Measurements from ENCODE around the gene FAM120B.

The FAM120B gene

DNA sequence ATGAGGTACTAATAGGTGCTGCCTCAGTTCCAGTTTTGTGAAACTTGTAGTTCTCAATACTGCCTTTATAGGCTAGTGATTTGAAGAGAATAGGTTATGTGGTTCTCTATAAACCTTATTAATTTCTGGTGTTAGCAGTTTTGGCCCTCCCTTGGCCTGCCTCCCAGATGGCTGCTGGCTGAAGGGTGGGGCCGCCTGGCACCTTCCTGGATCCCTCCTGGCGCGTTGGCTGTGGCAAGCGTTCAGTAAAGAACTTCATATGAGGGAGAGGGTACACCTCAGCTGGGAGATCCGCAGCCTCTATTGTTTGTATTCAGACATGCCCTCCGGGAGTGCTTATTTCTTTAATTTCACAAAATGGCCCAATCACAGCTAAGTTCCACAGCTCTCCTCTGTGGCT, 51.9 kb downstream of the FAM120B start:
- H3K36me3 Mint-ChIP-seq (ENCODE audit: low read depth), result peaks cover 21% of the 10 kb centered on the region
- no peak overlapping the region for H3K4me3 Mint-ChIP-seq
- peaks cover 11% of the 10 kb centered on the region for H3K9me3 Mint-ChIP-seq
- no peak for DNase-seq (ENCODE audit: low spot score)
- H3K4me1 Mint-ChIP-seq (ENCODE audit: low read depth), result no peaks in the 10 kb centered on the region
- H3K27ac Mint-ChIP-seq, result no peak overlapping the region
- no peaks in the 10 kb centered on the region for H3K27me3 Mint-ChIP-seq (ENCODE audit: low read depth)

- DNase-seq (ENCODE audit: low spot score), result no peak
- H3K27ac Mint-ChIP-seq, result no peak overlapping the region
- peaks cover 10% of the 10 kb centered on the region for H3K36me3 Mint-ChIP-seq (ENCODE audit: low read depth)
- no peaks in the 10 kb centered on the region for H3K4me1 Mint-ChIP-seq (ENCODE audit: low read depth)
- H3K4me3 Mint-ChIP-seq, result no peak overlapping the region
- H3K9me3 Mint-ChIP-seq, result no peaks in the 10 kb centered on the region
- no peaks in the 10 kb centered on the region for H3K27me3 Mint-ChIP-seq (ENCODE audit: low read depth)
These were observed 53.9 kb downstream of the FAM120B start for GRCh38 chr6:170360476-170360875.

DNA sequence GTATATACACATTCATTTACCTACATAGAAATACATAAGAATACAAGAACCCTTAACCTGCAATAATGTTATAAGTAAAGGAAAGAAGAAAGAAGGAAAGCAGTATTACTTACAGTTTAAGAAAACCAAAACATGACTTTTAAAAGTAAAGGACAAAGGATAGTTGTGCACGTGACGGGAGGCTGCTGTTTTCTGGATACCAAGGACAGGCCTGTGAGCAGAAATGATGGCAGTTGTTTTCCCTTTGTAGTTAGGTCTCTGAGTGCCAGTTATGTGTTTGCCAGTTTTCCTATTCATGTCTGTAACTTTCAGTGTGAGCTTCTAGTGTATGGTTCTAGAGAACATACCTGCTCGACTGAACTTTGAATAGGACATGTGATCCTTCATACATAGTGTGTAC, 54.8 kb downstream of the FAM120B start:
- no peak for DNase-seq (ENCODE audit: low spot score)
- Mint-ChIP-seq H3K4me3 (no peak overlapping the region), H3K9me3 (no peaks in the 10 kb centered on the region), H3K27me3 (ENCODE audit: low read depth) (no peaks in the 10 kb centered on the region), H3K36me3 (ENCODE audit: low read depth) (peaks cover 13% of the 10 kb centered on the region), H3K27ac (no peak overlapping the region), H3K4me1 (ENCODE audit: low read depth) (no peaks in the 10 kb centered on the region)

- no peaks in the 10 kb centered on the region for H3K27me3 Mint-ChIP-seq (ENCODE audit: low read depth)
- no peak for DNase-seq (ENCODE audit: low spot score)
- peaks cover 18% of the 10 kb centered on the region for H3K36me3 Mint-ChIP-seq (ENCODE audit: low read depth)
- no peaks in the 10 kb centered on the region for H3K9me3 Mint-ChIP-seq
- H3K4me1 Mint-ChIP-seq (ENCODE audit: low read depth), result no peaks in the 10 kb centered on the region
- H3K4me3 Mint-ChIP-seq, result no peak overlapping the region
- H3K27ac Mint-ChIP-seq, result no peak overlapping the region
These were observed 55.6 kb downstream of the FAM120B start for GRCh38 chr6:170362121-170362520.

- no peaks in the 10 kb centered on the region for H3K9me3 Mint-ChIP-seq
- peaks cover 21% of the 10 kb centered on the region for H3K36me3 Mint-ChIP-seq (ENCODE audit: low read depth)
- DNase-seq (ENCODE audit: low spot score), result no peak
- H3K4me3 Mint-ChIP-seq, result no peak overlapping the region
- H3K27ac Mint-ChIP-seq, result no peak overlapping the region
- no peaks in the 10 kb centered on the region for H3K27me3 Mint-ChIP-seq (ENCODE audit: low read depth)
- H3K4me1 Mint-ChIP-seq (ENCODE audit: low read depth), result no peaks in the 10 kb centered on the region
These were observed 56.7 kb downstream of the FAM120B start for GRCh38 chr6:170363255-170363654.

- H3K27ac Mint-ChIP-seq, result no peak overlapping the region
- H3K27me3 Mint-ChIP-seq (ENCODE audit: low read depth), result no peaks in the 10 kb centered on the region
- no peaks in the 10 kb centered on the region for H3K9me3 Mint-ChIP-seq
- H3K4me3 Mint-ChIP-seq, result no peak overlapping the region
- H3K4me1 Mint-ChIP-seq (ENCODE audit: low read depth), result no peaks in the 10 kb centered on the region
- no peak for DNase-seq (ENCODE audit: low spot score)
- peaks cover 19% of the 10 kb centered on the region for H3K36me3 Mint-ChIP-seq (ENCODE audit: low read depth)
These were observed 58.6 kb downstream of the FAM120B start for GRCh38 chr6:170365121-170365520.

GRCh38 chr6:170365593-170365992, 59.0 kb downstream of the FAM120B start:
- H3K27me3 Mint-ChIP-seq (ENCODE audit: low read depth), result no peaks in the 10 kb centered on the region
- H3K9me3 Mint-ChIP-seq, result no peaks in the 10 kb centered on the region
- no peak for DNase-seq (ENCODE audit: low spot score)
- peaks cover 3% of the 10 kb centered on the region for H3K4me1 Mint-ChIP-seq (ENCODE audit: low read depth)
- H3K36me3 Mint-ChIP-seq (ENCODE audit: low read depth), result peaks cover 19% of the 10 kb centered on the region
- no peak overlapping the region for H3K27ac Mint-ChIP-seq
- H3K4me3 Mint-ChIP-seq, result no peak overlapping the region

DNA sequence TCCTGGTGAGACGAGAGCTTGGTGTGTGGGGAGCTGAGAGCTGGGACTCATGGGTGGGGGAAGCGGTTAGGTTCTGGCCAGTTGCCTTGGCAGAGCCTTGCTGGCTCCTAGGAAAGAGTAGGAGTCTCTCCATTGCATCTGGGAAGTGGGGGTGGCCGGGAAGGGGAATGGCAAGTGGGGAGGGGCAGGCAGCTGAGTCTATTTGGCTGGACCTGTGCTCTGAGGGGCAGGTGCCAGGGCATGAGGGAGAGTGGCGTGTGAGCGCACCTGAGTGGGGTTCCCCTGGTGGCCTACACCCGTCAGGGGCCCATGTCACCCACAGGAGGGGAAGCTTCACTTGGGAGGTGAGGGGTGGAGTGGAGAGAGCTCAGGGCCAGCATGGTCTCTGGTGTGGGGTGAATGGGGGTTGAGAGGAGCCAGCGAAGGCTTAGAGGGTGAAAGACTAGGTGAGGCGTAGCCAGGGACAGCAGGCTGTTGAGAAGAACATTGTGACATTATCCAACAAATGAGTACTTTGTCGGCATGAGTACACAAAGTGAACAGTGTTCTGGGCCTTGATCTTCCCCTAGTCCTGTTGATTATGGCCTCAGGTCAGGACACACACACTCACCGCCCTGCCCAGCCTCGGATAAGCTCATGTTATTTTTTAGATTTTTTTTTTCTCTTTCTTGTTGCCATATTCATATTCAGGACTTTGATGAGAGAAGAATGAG, 59.8 kb downstream of the FAM120B start:
- no peak for DNase-seq (ENCODE audit: low spot score)
- no peak overlapping the region for H3K4me3 Mint-ChIP-seq
- H3K9me3 Mint-ChIP-seq, result no peaks in the 10 kb centered on the region
- peaks cover 5% of the 10 kb centered on the region for H3K4me1 Mint-ChIP-seq (ENCODE audit: low read depth)
- H3K27me3 Mint-ChIP-seq (ENCODE audit: low read depth), result no peaks in the 10 kb centered on the region
- no peak overlapping the region for H3K27ac Mint-ChIP-seq
- H3K36me3 Mint-ChIP-seq (ENCODE audit: low read depth), result peaks cover 21% of the 10 kb centered on the region

DNA sequence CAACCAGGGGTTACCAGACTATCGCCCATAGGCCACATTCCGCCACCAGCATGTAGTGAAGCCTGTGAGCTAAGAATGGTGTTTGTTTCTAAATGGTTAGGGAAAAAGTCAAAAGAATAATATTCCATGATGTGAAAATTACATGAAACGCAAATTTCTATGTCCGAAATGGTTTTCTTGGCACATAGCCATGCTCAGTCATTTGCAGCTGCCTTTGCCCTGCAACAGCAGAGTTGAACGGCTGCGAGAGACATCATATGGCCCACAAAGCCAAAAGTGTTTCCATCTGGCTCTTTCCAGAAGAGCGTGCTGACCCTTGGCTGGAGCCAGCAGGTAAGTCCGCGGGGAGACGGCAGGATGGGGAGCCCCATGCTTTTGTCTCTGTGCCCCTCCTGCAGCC, 60.7 kb downstream of the FAM120B start:
- DNase-seq (ENCODE audit: low spot score), result no peak
- Mint-ChIP-seq H3K4me1 (ENCODE audit: low read depth) (peaks cover 5% of the 10 kb centered on the region), H3K9me3 (no peaks in the 10 kb centered on the region), H3K27me3 (ENCODE audit: low read depth) (no peaks in the 10 kb centered on the region), H3K36me3 (ENCODE audit: low read depth) (peaks cover 20% of the 10 kb centered on the region), H3K4me3 (no peak overlapping the region), H3K27ac (no peak overlapping the region)

GRCh38 chr6:170368544-170368943, 62.0 kb downstream of the FAM120B start:
- no peak overlapping the region for H3K27ac Mint-ChIP-seq
- no peak overlapping the region for H3K4me3 Mint-ChIP-seq
- H3K36me3 Mint-ChIP-seq (ENCODE audit: low read depth), result peaks cover 19% of the 10 kb centered on the region
- DNase-seq (ENCODE audit: low spot score), result no peak
- H3K27me3 Mint-ChIP-seq (ENCODE audit: low read depth), result no peaks in the 10 kb centered on the region
- no peaks in the 10 kb centered on the region for H3K9me3 Mint-ChIP-seq
- H3K4me1 Mint-ChIP-seq (ENCODE audit: low read depth), result peaks cover 5% of the 10 kb centered on the region

DNA sequence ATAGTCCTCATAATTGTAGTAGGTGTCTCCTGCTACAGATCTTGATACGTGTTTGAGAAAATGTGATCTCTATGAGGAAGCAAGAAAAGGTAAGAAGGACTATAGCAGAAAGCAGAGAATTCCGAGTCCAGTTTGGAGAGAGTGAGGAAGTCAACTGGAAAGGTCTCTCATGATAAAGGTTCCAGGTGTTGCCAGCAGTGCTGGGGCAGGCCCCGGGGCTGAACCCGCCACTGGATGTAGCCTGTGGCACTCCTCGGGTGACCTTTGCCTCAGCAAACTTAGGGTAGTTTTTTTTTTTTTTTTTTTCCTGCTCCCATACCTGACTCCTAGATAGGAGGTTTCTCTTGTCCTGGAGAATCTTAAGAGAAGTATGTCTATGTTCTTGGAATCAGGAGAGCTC, 62.8 kb downstream of the FAM120B start:
- no peak for DNase-seq (ENCODE audit: low spot score)
- Mint-ChIP-seq H3K27me3 (ENCODE audit: low read depth) (no peaks in the 10 kb centered on the region), H3K9me3 (no peaks in the 10 kb centered on the region), H3K4me3 (no peak overlapping the region), H3K36me3 (ENCODE audit: low read depth) (peaks cover 19% of the 10 kb centered on the region), H3K27ac (no peak overlapping the region), H3K4me1 (ENCODE audit: low read depth) (peaks cover 5% of the 10 kb centered on the region)

- Mint-ChIP-seq H3K4me3 (no peak overlapping the region), H3K36me3 (ENCODE audit: low read depth) (peaks cover 19% of the 10 kb centered on the region), H3K27ac (no peak overlapping the region), H3K4me1 (ENCODE audit: low read depth) (peaks cover 5% of the 10 kb centered on the region), H3K9me3 (no peaks in the 10 kb centered on the region), H3K27me3 (ENCODE audit: low read depth) (no peaks in the 10 kb centered on the region)
- DNase-seq (ENCODE audit: low spot score), result no peak
These were observed 63.9 kb downstream of the FAM120B start for GRCh38 chr6:170370416-170370815.

GRCh38 chr6:170371080-170371479, 64.5 kb downstream of the FAM120B start:
- DNase-seq (ENCODE audit: low spot score), result no peak
- no peak overlapping the region for H3K4me3 Mint-ChIP-seq
- no peak overlapping the region for H3K27ac Mint-ChIP-seq
- H3K9me3 Mint-ChIP-seq, result no peaks in the 10 kb centered on the region
- peaks cover 19% of the 10 kb centered on the region for H3K36me3 Mint-ChIP-seq (ENCODE audit: low read depth)
- H3K27me3 Mint-ChIP-seq (ENCODE audit: low read depth), result no peaks in the 10 kb centered on the region
- peaks cover 5% of the 10 kb centered on the region for H3K4me1 Mint-ChIP-seq (ENCODE audit: low read depth)

- Mint-ChIP-seq H3K9me3 (no peaks in the 10 kb centered on the region), H3K27ac (no peak overlapping the region), H3K4me3 (no peak overlapping the region), H3K4me1 (ENCODE audit: low read depth) (peaks cover 5% of the 10 kb centered on the region), H3K27me3 (ENCODE audit: low read depth) (no peaks in the 10 kb centered on the region), H3K36me3 (ENCODE audit: low read depth) (peaks cover 18% of the 10 kb centered on the region)
- DNase-seq (ENCODE audit: low spot score), result no peak
These were observed 65.0 kb downstream of the FAM120B start for GRCh38 chr6:170371588-170371987.

All from T-helper 2 cell treated with Interferon-gamma antibody and Interleukin-4, amounts not matched to agents 5 μg/mL and 100 μg/mL, for 36 hours (primary cell).